ENCODE data around the gene RBFOX2. TPM values are rescaled to one million over a fixed set of nuclear protein-coding genes. Genes with fewer than 3 reads are reported as not detected.
"Not testable (repeated sequence)": the region's sequence is repeated elsewhere in the genome, so short reads cannot be mapped to it uniquely, and the experiment has no call there.

RBFOX2 gene
- total and polyA plus RNA-seq, 10 donors, result 2.6 to 39.6 (median 31.8) TPM

DNA sequence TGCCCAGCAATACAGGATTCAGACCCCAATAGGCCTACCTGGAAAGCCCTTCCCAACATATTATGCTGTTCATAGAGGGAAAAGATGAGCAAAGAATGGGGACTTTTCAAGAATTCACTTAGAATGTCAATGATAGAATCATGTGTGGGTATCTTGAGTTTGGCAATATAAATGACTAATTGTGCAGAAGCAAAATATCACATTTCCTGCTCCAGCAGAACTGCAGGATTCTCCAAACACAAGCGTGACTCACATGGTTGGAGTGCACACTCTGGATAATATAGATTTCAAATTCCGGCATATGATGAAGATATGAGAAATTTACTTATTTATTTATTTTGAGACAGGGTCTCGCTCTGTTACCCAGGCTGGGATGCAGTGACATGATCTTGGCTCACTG, 323.5 kb downstream of the RBFOX2 start:
- DNase-seq, result no peak
- no peaks in the 10 kb centered on the region for H3K9me3 ChIP-seq
- H3K27me3 ChIP-seq (replicated peaks in 1 of 7), result no peaks in the 10 kb centered on the region
- no peaks in the 10 kb centered on the region for H3K4me1 ChIP-seq
- H3K27ac ChIP-seq, result no peak overlapping the region
- no peak for TF ChIP-seq POLR2A (IDR thresholded peaks at IDR 0.05)
- no peak for TF ChIP-seq POLR2AphosphoS5 (IDR thresholded peaks at IDR 0.05)
- TF ChIP-seq CTCF (IDR thresholded peaks at IDR 0.05 in 8 of 11, conservative IDR thresholded peaks at IDR 0.05 in 3 of 11), result no peak
- intact Hi-C loops (cut with DNase I; ENCODE audit: low total_unique reads), result no loop called here
- H3K36me3 ChIP-seq, result no peaks in the 10 kb centered on the region
- WGBS, 5 donors, result 92 to 97% (median 94%) methylated on average over 3 of the region's 3 CpGs
- no peak overlapping the region for H3K4me3 ChIP-seq

- no peak for TF ChIP-seq CTCF (IDR thresholded peaks at IDR 0.05 in 8 of 11, conservative IDR thresholded peaks at IDR 0.05 in 3 of 11)
- TF ChIP-seq POLR2A (IDR thresholded peaks at IDR 0.05), result no peak
- TF ChIP-seq POLR2AphosphoS5 (IDR thresholded peaks at IDR 0.05), result no peak
- intact Hi-C loops (cut with DNase I; ENCODE audit: low total_unique reads), result no loop called here
Measured at GRCh38 chr22:35703861-35704584, 324.6 kb downstream of the RBFOX2 start.

DNA sequence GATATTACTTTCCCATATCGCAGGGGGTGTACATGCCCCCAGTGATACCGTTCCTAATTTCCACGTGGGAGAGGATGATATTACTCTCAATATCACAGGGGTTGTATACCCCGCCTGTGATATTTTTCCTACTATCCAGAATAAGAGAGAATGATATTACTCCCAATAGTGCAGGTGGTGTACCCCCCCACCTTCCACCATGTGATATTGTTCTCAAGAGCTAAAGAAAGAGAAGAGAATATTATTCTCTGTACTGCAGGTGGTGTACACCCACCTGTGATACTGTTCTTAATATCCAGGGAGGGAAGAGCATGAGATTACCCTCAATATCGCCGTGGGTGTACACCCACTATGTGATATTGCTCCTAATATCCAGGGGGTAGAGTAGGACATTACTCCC, 328.8 kb downstream of the RBFOX2 start:
- H3K4me3 ChIP-seq; H3K27me3 ChIP-seq (replicated peaks in 1 of 7); DNase-seq; H3K36me3 ChIP-seq; intact Hi-C loops (cut with DNase I; ENCODE audit: low total_unique reads); H3K4me1 ChIP-seq; H3K9me3 ChIP-seq; H3K27ac ChIP-seq: not testable (repeated sequence)
- WGBS, 5 donors, result 76 to 88% (median 82%) methylated on average over 4 to 6 of the region's 6 CpGs

More at GRCh38 chr22:35703861-35704584, 324.6 kb downstream of the RBFOX2 start:
- Histone ChIP-seq H3K9me3 (no peaks in the 10 kb centered on the region), H3K4me3 (no peak overlapping the region), H3K27ac (no peak overlapping the region), H3K4me1 (no peaks in the 10 kb centered on the region), H3K36me3 (no peaks in the 10 kb centered on the region), H3K27me3 (replicated peaks in 1 of 7) (no peaks in the 10 kb centered on the region)
- no peak for DNase-seq
- 80 to 93% (median 89%) methylated on average over 7 of the region's 7 CpGs for WGBS, 5 donors

DNA sequence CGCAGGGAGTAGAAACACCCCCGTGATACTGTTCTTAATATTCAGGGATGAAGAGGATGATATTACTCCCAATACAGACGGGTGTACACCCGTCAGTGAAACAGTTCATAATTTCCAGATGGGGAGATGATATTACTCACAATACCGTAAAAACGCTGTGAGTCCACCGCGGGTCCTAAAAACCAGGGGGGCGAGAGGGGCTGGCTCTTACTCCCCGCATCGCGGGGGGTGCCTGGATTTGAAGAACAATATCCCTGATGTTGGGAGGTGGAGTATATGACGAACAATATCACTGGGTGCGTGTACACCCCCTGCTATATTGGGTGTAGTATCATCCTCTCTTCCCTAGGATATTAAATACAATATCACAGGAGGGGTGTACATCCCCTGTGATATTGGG, 331.5 kb downstream of the RBFOX2 start:
- 82 to 86% (median 85%) methylated on average over 13 to 14 of the region's 14 CpGs for WGBS, 5 donors
- Histone ChIP-seq H3K9me3 (no peaks in the 10 kb centered on the region), H3K4me1 (no peaks in the 10 kb centered on the region), H3K4me3 (no peak overlapping the region), H3K27me3 (replicated peaks in 1 of 7) (no peaks in the 10 kb centered on the region), H3K27ac (no peak overlapping the region), H3K36me3 (no peaks in the 10 kb centered on the region)
- intact Hi-C loops (cut with DNase I; ENCODE audit: low total_unique reads), result no loop called here
- TF ChIP-seq POLR2AphosphoS5 (IDR thresholded peaks at IDR 0.05) (no peak), POLR2A (IDR thresholded peaks at IDR 0.05) (no peak), CTCF (IDR thresholded peaks at IDR 0.05 in 8 of 11, conservative IDR thresholded peaks at IDR 0.05 in 3 of 11) (no peak)
- no peak for DNase-seq
